Measurements from ENCODE around the gene GNG2.

GRCh38 chr14:51999084-51999483, 138.7 kb downstream of the GNG2 start:
- no peak for TF ChIP-seq REST (IDR thresholded peaks at IDR 0.05; ENCODE audit: insufficient read depth in 1 of 2, low read depth in 2 of 2, low read length in 2 of 2)
- no peak for TF ChIP-seq TAF1 (IDR thresholded peaks at IDR 0.05; ENCODE audit: borderline replicate concordance, insufficient read depth, low read length)
